Measurements from ENCODE around the gene HIVEP3.

Gene HIVEP3

GRCh38 chr1:41461790-41462679 is 456.7 kb downstream of the HIVEP3 start:
- DNase-seq (ENCODE audit: low read depth) = no peak

- DNase-seq (ENCODE audit: low read depth) = no peak
Measured at GRCh38 chr1:41456847-41457540, 461.7 kb downstream of the HIVEP3 start.
